Thymus (tissue), 11 donors: ENCODE results near the gene CDC27. TPM values are rescaled to one million over a fixed set of nuclear protein-coding genes. Genes with fewer than 3 reads are reported as not detected.
"Not testable (repeated sequence)": the region's sequence is repeated elsewhere in the genome, so short reads cannot be mapped to it uniquely, and the experiment has no call there.

ENCODE experiments used
- DNase-seq, 9 donors: peaks; one replicate each; pipeline ENCODE4 v3.0.0-alpha.2; 2013; ENCODE audit warnings: low spot score in 9 of 9, low read depth in 6 of 9, missing footprints in 1 of 9
- H3K27ac ChIP-seq, 2 donors: one replicate each; pipeline ENCODE4 v1.5.1; 2013; ENCODE audit warnings: control low read depth in 1 of 2, low read depth in 1 of 2, low read length in 1 of 2, mild to moderate bottlenecking in 1 of 2, moderate library complexity in 1 of 2
- H3K27me3 ChIP-seq, 2 donors: one replicate each; pipeline ENCODE4 v1.5.1; 2013; ENCODE audit warnings: low read length in 1 of 2; ENCODE audit not compliant: control insufficient read depth in 2 of 2, insufficient read depth in 1 of 2
- H3K36me3 ChIP-seq, 2 donors: one replicate each; pipeline ENCODE4 v1.5.1; 2013; ENCODE audit warnings: low read length in 1 of 2, mild to moderate bottlenecking in 1 of 2, moderate library complexity in 1 of 2; ENCODE audit not compliant: control insufficient read depth in 2 of 2, insufficient read depth in 2 of 2
- H3K4me1 ChIP-seq, 2 donors: one replicate each; pipeline ENCODE4 v1.5.1; 2013; ENCODE audit warnings: low read length in 2 of 2; ENCODE audit not compliant: control insufficient read depth in 2 of 2, insufficient read depth in 2 of 2
- H3K4me3 ChIP-seq, 2 donors: one replicate each; pipeline ENCODE4 v1.5.1; 2013; ENCODE audit warnings: low read length in 2 of 2, control low read depth in 1 of 2, mild to moderate bottlenecking in 1 of 2
- H3K9me3 ChIP-seq, 2 donors: one replicate each; pipeline ENCODE4 v1.5.1; 2013; ENCODE audit warnings: low read length in 1 of 2, mild to moderate bottlenecking in 1 of 2; ENCODE audit not compliant: control insufficient read depth in 2 of 2, insufficient read depth in 1 of 2
- WGBS: extraction: QIAGEN DNeasy Blood & Tissue Kit; methylation state at CpG from one replicate; pipeline ENCODE4 v1.1.7; 2013; 5-methylcytosine and 5-hydroxymethylcytosine counted together
- polyA plus RNA-seq: library from polyadenylated mRNA; stranded (reverse); fragments of 200-250 nt; gene quantifications from one replicate; pipeline ENCODE4 v1.2.3, GENCODE V29; 2013
- total RNA-seq: library from RNA; stranded (reverse); fragments of 120-200 nt; gene quantifications from one replicate; pipeline ENCODE4 v1.2.4, GENCODE V29; 2013
- donor health status: healthy.

CDC27 gene
- total and polyA plus RNA-seq, 2 donors, result 21.1 to 52.2 TPM

DNA sequence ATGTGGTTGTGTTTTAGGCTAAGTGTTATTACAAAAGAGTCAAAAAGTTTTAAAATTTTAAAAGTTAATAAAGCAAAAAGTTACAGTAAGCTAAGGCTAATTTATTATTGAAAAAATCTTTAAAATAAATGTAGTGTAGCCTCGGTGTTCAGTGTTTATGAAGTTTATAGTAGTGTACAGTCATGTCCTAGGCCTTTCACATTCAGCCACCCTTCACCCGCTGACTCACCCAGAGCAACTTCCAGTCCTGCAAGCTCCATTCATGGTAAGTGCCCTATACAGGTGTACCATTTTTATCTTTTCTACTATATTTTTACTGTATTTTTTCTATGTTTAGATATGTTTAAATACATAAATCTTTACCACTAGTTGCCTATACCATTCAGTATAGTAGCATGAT is 111.5 kb downstream of the CDC27 start:
- DNase-seq, result no peak
- H3K36me3 ChIP-seq, result peaks cover 0 to 4% of the 10 kb centered on the region in 2 donors
- no peaks in the 10 kb centered on the region for H3K9me3 ChIP-seq
- H3K4me3 ChIP-seq, result no peak overlapping the region
- whole genome bisulfite sequencing, result 96% methylated on average over 2 of the region's 2 CpGs
- H3K27me3 ChIP-seq, result no peaks in the 10 kb centered on the region
- H3K4me1 ChIP-seq, result peaks cover 0 to 5% of the 10 kb centered on the region in 2 donors
- H3K27ac ChIP-seq, result no peak overlapping the region

DNA sequence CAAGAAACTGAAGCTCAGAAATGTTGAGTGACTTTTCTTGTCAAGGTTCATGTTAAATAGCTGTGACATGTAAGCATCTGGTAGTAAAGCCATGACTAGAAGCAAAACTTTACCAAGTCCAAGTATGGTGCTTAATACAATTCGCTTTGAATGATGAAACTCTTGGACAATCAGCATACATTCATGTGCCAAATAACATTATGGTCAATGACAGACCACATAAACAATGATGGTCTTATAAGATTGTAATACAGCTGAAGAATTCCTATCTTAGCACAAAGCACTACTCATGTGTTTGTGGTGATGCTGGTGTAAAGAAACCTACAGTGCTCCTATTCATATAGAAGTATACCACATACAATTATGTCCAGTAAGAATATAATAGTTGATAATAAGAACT is 112.9 kb downstream of the CDC27 start:
- Histone ChIP-seq H3K4me3 (no peak overlapping the region), H3K9me3 (no peaks in the 10 kb centered on the region), H3K27ac (no peak overlapping the region), H3K36me3 (peaks cover 3 to 4% of the 10 kb centered on the region in 2 donors), H3K4me1 (peaks cover 0 to 5% of the 10 kb centered on the region in 2 donors), H3K27me3 (no peaks in the 10 kb centered on the region)
- no peak for DNase-seq
- WGBS, result 98% methylated on average over 1 of the region's 1 CpG

DNA sequence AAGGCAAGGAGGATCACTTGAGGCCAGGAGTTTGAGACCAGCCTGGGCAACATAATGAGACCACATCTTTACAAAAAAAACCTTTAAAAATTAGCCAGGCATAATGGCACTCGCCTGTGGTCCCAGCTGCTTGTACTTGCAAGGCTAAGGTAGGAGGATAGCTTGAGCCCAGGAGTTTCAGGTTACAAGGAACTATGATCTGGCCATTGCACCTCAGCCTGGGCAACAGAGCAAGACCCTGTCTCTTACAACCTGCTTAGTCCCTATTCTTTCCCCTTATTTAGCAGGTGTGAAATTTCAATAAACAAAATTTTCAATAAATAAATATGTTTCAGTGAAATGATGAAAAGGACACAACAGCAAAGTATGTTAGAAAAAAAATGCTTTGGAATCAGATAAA is 114.7 kb downstream of the CDC27 start:
- not testable (repeated sequence) for H3K4me3 ChIP-seq, DNase-seq, H3K27me3 ChIP-seq, H3K27ac ChIP-seq, H3K36me3 ChIP-seq, H3K9me3 ChIP-seq, H3K4me1 ChIP-seq
- 100% methylated on average over 1 of the region's 1 CpG for WGBS

DNA sequence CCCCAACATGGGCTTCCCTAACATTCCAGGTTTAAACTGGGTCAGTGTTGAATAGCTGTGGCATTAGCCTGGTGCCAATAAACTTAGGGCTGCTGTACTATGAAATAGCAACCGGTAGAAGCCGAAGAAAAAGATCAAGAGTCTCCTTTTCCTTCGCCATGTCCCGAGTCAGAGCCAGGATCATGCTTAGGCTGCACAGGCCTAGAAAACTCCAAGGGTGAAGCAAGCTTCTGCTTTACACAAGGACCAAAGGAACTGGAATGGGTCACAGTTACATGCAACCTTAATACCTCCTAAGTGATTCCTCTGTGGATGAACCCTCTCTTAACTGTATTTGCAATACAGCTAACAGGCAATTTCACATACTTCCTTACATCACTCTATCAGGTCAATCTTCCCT is 115.5 kb downstream of the CDC27 start:
- H3K36me3 ChIP-seq, H3K4me3 ChIP-seq, H3K4me1 ChIP-seq, H3K27me3 ChIP-seq, H3K27ac ChIP-seq, H3K9me3 ChIP-seq, DNase-seq: not testable (repeated sequence)
- 85% methylated on average over 4 of the region's 4 CpGs for WGBS

DNA sequence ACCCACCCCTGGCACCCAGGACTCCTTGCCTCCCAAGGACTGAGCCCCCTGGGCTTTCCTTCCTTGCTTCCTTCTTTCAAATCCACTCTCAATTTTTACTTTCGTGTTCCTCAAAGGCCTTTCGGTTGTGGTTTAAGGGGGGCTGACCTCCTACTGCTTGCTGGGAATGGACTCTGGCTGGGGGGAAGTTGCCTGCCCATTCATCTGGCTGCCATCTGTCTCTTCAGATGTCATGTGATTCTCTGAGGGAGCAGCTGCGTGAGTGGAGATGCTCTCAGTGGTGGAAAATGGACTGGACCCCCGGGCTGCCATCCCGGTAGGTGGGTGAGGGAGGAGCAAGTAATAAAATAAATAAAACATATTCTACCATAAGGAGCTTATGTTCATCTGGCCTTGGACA is 116.2 kb downstream of the CDC27 start:
- DNase-seq, result peak in 2 of 9 donors; percentile 8 to 10
- Histone ChIP-seq H3K36me3 (peaks cover 0 to 3% of the 10 kb centered on the region in 2 donors), H3K27me3 (no peaks in the 10 kb centered on the region), H3K27ac (no peak overlapping the region), H3K9me3 (no peaks in the 10 kb centered on the region), H3K4me1 (peaks cover 0 to 7% of the 10 kb centered on the region in 2 donors), H3K4me3 (no peak overlapping the region)
- WGBS, result 45% methylated on average over 5 of the region's 5 CpGs

DNA sequence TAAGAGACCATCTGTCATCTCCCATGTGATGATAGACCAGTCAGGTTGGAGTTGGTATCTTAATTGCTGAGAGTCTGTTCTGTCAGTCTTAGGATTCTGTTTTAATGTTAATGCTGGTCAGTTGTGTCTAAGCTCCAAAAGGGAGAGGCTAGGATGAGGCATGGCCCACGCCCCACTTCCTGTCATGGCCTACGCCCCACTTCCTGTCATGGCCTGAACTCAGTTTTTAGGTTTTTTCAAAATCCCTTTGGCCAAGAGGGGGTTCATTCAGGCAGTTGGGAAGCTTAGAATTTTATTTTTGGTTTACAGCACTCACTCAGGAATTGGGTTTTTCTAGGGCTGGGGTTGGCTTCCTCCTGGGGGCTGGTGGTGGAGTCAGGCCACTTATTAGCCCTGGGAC is 117.9 kb downstream of the CDC27 start:
- not testable (repeated sequence) for H3K27me3 ChIP-seq, H3K4me3 ChIP-seq, H3K27ac ChIP-seq, DNase-seq, H3K9me3 ChIP-seq, H3K36me3 ChIP-seq
- peaks cover 4 to 12% of the 10 kb centered on the region in 2 donors for H3K4me1 ChIP-seq
- WGBS, result 86% methylated on average over 2 of the region's 2 CpGs

DNA sequence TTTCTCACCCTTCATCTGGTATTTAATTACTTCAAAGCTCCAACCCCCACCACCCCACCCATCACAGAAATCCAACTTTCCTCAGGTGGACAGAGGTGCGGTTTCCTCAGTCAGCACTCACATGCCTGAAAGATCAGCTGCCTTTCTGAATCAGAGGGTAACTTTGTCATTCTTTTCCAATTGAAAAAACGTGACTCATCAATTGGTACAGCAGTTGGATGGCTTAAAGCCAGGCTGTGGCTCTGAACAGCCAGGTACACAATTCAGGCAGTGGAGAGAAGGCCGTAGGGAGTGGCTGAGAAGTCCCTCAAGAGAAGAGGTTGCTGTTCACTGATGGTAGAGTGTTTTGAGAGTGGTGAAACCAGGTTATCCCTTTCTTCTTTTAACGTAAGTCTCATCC is 118.8 kb downstream of the CDC27 start:
- 95% methylated on average over 4 of the region's 4 CpGs for WGBS
- not testable (repeated sequence) for H3K9me3 ChIP-seq, H3K27me3 ChIP-seq, H3K4me3 ChIP-seq, H3K36me3 ChIP-seq, DNase-seq, H3K27ac ChIP-seq
- peaks cover 4 to 13% of the 10 kb centered on the region in 2 donors for H3K4me1 ChIP-seq

Other genes with a start within 250 kb of the CDC27 start
- gene RPRML, start 210.0 kb downstream of the CDC27 start, total RNA-seq, result not detected
- 0.07 TPM for gene RPRML, start 210.0 kb downstream of the CDC27 start, polyA plus RNA-seq
- gene MYL4, start 20.1 kb upstream of the CDC27 start, total RNA-seq, result 8.9 TPM
- gene MYL4, start 20.1 kb upstream of the CDC27 start, polyA plus RNA-seq, result 3.0 TPM
- 0.52 TPM for gene ITGB3, start 64.5 kb upstream of the CDC27 start, total RNA-seq
- 1.7 TPM for gene ITGB3, start 64.5 kb upstream of the CDC27 start, polyA plus RNA-seq
- gene EFCAB13, start 134.7 kb upstream of the CDC27 start, total RNA-seq, result 2.7 TPM
- 1.7 TPM for gene EFCAB13, start 134.7 kb upstream of the CDC27 start, polyA plus RNA-seq